Measurements from ENCODE around the gene EXD1.

EXD1 gene

GRCh38 chr15:41230345-41230649 lies 260 bp downstream of the EXD1 start:
- H3K4me3 ChIP-seq (ENCODE audit: low read depth, low read length): peak overlapping the region; percentile 99
- TF ChIP-seq CTCF (conservative IDR thresholded peaks at IDR 0.05; ENCODE audit: low read depth, low read length): no peak
- DNase-seq (ENCODE audit: low read depth): no peak

GRCh38 chr15:41219381-41219780 lies 11.2 kb downstream of the EXD1 start:
- no peak for DNase-seq (ENCODE audit: low read depth)
- TF ChIP-seq CTCF (conservative IDR thresholded peaks at IDR 0.05; ENCODE audit: low read depth, low read length): no peak
- H3K4me3 ChIP-seq (ENCODE audit: low read depth, low read length): no peak overlapping the region

- no peak overlapping the region for H3K4me3 ChIP-seq (ENCODE audit: low read depth, low read length)
- DNase-seq (ENCODE audit: low read depth): no peak
- TF ChIP-seq CTCF (conservative IDR thresholded peaks at IDR 0.05; ENCODE audit: low read depth, low read length): no peak
Measured at GRCh38 chr15:41218851-41219250, 11.7 kb downstream of the EXD1 start.

- no peak for DNase-seq (ENCODE audit: low read depth)
- H3K4me3 ChIP-seq (ENCODE audit: low read depth, low read length): no peak overlapping the region
- no peak for TF ChIP-seq CTCF (conservative IDR thresholded peaks at IDR 0.05; ENCODE audit: low read depth, low read length)
Measured at GRCh38 chr15:41215708-41216107, 14.8 kb downstream of the EXD1 start.

- no peak for TF ChIP-seq CTCF (conservative IDR thresholded peaks at IDR 0.05; ENCODE audit: low read depth, low read length)
- DNase-seq (ENCODE audit: low read depth): peak; percentile 55
- H3K4me3 ChIP-seq (ENCODE audit: low read depth, low read length): no peak overlapping the region
Measured at GRCh38 chr15:41207687-41208448, 22.7 kb downstream of the EXD1 start.

GRCh38 chr15:41205315-41205714 lies 25.2 kb downstream of the EXD1 start:
- DNase-seq (ENCODE audit: low read depth): peak; percentile 16
- TF ChIP-seq CTCF (conservative IDR thresholded peaks at IDR 0.05; ENCODE audit: low read depth, low read length): no peak
- H3K4me3 ChIP-seq (ENCODE audit: low read depth, low read length): no peak overlapping the region

GRCh38 chr15:41203395-41203794 lies 27.2 kb downstream of the EXD1 start:
- H3K4me3 ChIP-seq (ENCODE audit: low read depth, low read length): no peak overlapping the region
- no peak for TF ChIP-seq CTCF (conservative IDR thresholded peaks at IDR 0.05; ENCODE audit: low read depth, low read length)
- DNase-seq (ENCODE audit: low read depth): no peak

All from choroid plexus epithelial cell (primary cell).